OCI-LY3 (cell line): ENCODE data around the gene TMEM163.
"Not testable (repeated sequence)": the region's sequence is repeated elsewhere in the genome, so short reads cannot be mapped to it uniquely, and the experiment has no call there.

ENCODE experiments used
- H2AFZ ChIP-seq: fragments of 200-600, 300-600 bp; shearing (Covaris generic); 2 replicates; pipeline ENCODE4 v1.6.0; 2014; ENCODE audit warnings: antibody characterized with exemption, low read depth, low read length
- H3K27ac ChIP-seq: fragments of 200-600, 300-600 bp; sonication (generic); 2 replicates; pipeline ENCODE4 v1.5.1; 2014; ENCODE audit warnings: mild to moderate bottlenecking, low read length, moderate library complexity, mixed read lengths
- H3K27me3 ChIP-seq: fragments of 200-600, 300-600 bp; sonication (generic); 2 replicates; pipeline ENCODE4 v1.6.1; 2014; ENCODE audit warnings: low read depth, low read length, mixed read lengths
- H3K36me3 ChIP-seq: fragments of 200-600, 300-600 bp; sonication (generic); replicated peaks from 2 replicates; pipeline ENCODE3; 2014; ENCODE audit warnings: low read depth, low read length, mixed read lengths
- H3K4me1 ChIP-seq: fragments of 300-600, 200-600 bp; sonication (generic); 2 replicates; pipeline ENCODE4 v1.6.1; 2014; ENCODE audit warnings: low read length, mixed read lengths
- H3K4me2 ChIP-seq: fragments of 200-600, 300-600 bp; sonication (generic); 2 replicates; pipeline ENCODE4 v1.6.1; 2014; ENCODE audit warnings: low read length, mixed read lengths
- H3K4me3 ChIP-seq: fragments of 300-600, 200-600 bp; sonication (generic); 2 replicates; pipeline ENCODE4 v1.5.1; 2014; ENCODE audit warnings: antibody characterized with exemption, mild to moderate bottlenecking, low read length, moderate library complexity
- H3K79me2 ChIP-seq: fragments of 300-600, 200-600 bp; shearing (Covaris generic); 2 replicates; pipeline ENCODE4 v1.6.1; 2014; ENCODE audit warnings: mild to moderate bottlenecking, low read length, mixed read lengths
- H3K9ac ChIP-seq: fragments of 300-600, 200-600 bp; shearing (Covaris generic); 2 replicates; pipeline ENCODE4 v1.6.0; 2014; ENCODE audit warnings: mild to moderate bottlenecking, low read length, moderate library complexity
- H3K9me3 ChIP-seq: fragments of 200-600, 300-600 bp; shearing (Covaris generic); 2 replicates; pipeline ENCODE4 v1.6.1; 2014; ENCODE audit warnings: low read length, mixed read lengths; ENCODE audit not compliant: insufficient read depth
- H4K20me1 ChIP-seq: fragments of 200-600, 300-600 bp; sonication (generic); 2 replicates; pipeline ENCODE4 v1.6.1; 2016; ENCODE audit warnings: low read length, mixed read lengths; ENCODE audit not compliant: insufficient read depth
- EZH2phosphoT487 ChIP-seq: fragments of 200-600 bp; shearing (Covaris generic); IDR thresholded peaks from 2 replicates; pipeline ENCODE4 v1.6.1; 2018; ENCODE audit warnings: antibody characterized with exemption, mixed run types, low read depth
- TF ChIP-seq, protein P1 (sequence below): fragments of 200-600, 300-600 bp; sonication (generic); IDR thresholded peaks from 2 replicates; pipeline ENCODE4 v1.5.1; 2014; ENCODE audit warnings: antibody characterized with exemption, low read length, low read depth

The TMEM163 gene

DNA sequence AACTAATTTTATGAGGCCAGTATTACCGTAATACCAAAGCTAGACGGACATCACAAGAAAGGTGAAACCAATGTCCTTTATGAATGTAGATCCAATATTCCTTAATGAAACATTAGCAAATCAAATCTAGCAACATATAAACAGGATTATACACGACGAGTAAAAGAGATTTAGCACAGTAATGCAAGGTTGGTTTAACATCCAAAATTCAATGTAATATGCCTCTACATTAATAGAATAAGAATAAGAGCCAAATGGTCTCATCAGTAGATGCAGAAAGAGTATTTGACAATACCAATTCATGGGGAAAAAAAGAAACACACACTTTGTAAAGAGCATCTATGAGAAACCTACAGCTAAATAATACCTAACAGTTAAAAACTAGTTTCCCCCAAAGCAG, 99.5 kb downstream of the TMEM163 start:
- Histone ChIP-seq H2AFZ (no peak overlapping the region), H3K4me3 (no peak overlapping the region), H3K4me1 (peaks cover 31% of the 10 kb centered on the region), H3K4me2 (no peak overlapping the region), H3K36me3 (peaks cover 36% of the 10 kb centered on the region), H3K9me3 (peaks cover 24% of the 10 kb centered on the region), H4K20me1 (no peaks in the 10 kb centered on the region), H3K9ac (no peak overlapping the region), H3K79me2 (peaks cover 35% of the 10 kb centered on the region), H3K27ac (no peak overlapping the region), H3K27me3 (no peaks in the 10 kb centered on the region)
- TF ChIP-seq, protein P1, sequence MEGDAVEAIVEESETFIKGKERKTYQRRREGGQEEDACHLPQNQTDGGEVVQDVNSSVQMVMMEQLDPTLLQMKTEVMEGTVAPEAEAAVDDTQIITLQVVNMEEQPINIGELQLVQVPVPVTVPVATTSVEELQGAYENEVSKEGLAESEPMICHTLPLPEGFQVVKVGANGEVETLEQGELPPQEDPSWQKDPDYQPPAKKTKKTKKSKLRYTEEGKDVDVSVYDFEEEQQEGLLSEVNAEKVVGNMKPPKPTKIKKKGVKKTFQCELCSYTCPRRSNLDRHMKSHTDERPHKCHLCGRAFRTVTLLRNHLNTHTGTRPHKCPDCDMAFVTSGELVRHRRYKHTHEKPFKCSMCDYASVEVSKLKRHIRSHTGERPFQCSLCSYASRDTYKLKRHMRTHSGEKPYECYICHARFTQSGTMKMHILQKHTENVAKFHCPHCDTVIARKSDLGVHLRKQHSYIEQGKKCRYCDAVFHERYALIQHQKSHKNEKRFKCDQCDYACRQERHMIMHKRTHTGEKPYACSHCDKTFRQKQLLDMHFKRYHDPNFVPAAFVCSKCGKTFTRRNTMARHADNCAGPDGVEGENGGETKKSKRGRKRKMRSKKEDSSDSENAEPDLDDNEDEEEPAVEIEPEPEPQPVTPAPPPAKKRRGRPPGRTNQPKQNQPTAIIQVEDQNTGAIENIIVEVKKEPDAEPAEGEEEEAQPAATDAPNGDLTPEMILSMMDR: no peak
- TF ChIP-seq EZH2phosphoT487: no peak

DNA sequence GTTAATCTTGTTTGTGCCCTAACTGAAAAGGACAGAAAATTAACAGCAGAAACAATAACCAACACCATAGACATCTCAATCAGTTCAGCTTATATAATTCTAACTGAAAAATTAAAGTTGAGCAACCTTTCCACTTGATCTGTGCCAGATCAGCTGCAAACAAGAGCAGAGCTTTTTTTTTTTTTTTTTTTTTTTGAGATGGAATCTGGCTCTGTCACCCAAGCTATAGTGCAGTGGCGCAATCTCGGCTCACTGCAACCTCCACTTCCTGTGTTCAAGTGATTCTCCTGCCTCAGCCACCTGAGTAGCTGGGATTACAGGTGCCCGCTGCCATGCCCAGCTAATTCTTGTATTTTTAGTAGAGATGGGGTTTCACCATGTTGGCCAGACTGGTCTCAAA, 103.3 kb downstream of the TMEM163 start:
- H4K20me1 ChIP-seq, H3K4me1 ChIP-seq, H3K4me3 ChIP-seq, H3K27ac ChIP-seq, H3K27me3 ChIP-seq, H3K4me2 ChIP-seq, H3K9ac ChIP-seq, H2AFZ ChIP-seq: not testable (repeated sequence)
- peaks cover 48% of the 10 kb centered on the region for H3K36me3 ChIP-seq
- H3K79me2 ChIP-seq: peaks cover 47% of the 10 kb centered on the region
- peaks cover 31% of the 10 kb centered on the region for H3K9me3 ChIP-seq

DNA sequence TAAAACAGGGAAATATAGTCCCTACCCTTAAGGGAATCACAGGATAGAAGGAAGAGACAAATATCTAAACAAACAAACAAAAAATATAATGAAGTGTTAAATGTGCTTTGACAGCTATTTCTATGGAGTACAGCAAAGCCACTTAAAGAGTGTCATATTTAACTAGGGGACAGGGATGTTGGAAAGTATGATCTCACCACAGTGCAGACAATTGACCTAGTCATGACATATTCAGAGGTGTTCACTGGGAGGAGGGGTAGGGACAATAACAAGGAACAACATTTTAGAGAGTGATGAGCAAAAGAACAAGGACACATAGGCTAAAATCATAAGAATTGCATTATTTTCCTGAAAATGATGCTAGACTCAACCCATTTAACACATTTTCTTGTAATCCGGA, 107.5 kb downstream of the TMEM163 start:
- Histone ChIP-seq H3K4me3 (no peak overlapping the region), H4K20me1 (no peaks in the 10 kb centered on the region), H3K36me3 (peaks cover 29% of the 10 kb centered on the region), H3K9me3 (peaks cover 17% of the 10 kb centered on the region; the same call in 1 of the 2 replicates), H3K27me3 (no peaks in the 10 kb centered on the region), H2AFZ (no peak overlapping the region), H3K79me2 (peaks cover 35% of the 10 kb centered on the region), H3K4me2 (no peak overlapping the region), H3K27ac (no peak overlapping the region), H3K4me1 (no peaks in the 10 kb centered on the region), H3K9ac (no peak overlapping the region)
- no peak for TF ChIP-seq EZH2phosphoT487
- TF ChIP-seq, protein P1: no peak

DNA sequence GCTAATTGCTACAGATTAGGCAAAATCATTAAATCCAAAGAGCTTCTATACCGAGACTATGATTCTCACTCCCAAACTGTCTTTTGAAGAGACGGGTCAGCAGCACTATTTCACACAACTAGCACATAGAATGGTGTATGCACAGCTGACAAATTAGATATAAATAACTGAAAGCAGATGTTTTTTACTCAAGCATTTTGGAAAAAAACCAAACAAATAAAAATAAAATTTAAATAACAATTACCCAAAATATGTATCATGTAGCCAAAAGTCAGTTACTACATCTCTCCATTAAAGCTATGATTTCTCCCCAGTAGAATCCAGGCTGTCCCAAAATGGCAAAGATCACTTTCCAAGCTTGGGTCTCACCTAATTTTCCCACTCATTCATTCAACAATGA, 107.9 kb downstream of the TMEM163 start:
- Histone ChIP-seq H3K9ac (no peak overlapping the region), H3K4me1 (no peaks in the 10 kb centered on the region), H3K36me3 (peaks cover 29% of the 10 kb centered on the region), H3K27me3 (no peaks in the 10 kb centered on the region), H2AFZ (no peak overlapping the region), H3K4me2 (no peak overlapping the region), H3K9me3 (peaks cover 17% of the 10 kb centered on the region; the same call in 1 of the 2 replicates), H3K4me3 (no peak overlapping the region), H3K79me2 (peaks cover 37% of the 10 kb centered on the region), H4K20me1 (no peaks in the 10 kb centered on the region), H3K27ac (no peak overlapping the region)
- TF ChIP-seq EZH2phosphoT487: no peak
- TF ChIP-seq, protein P1: no peak
